ENCODE results near the gene SORCS1.

DNA sequence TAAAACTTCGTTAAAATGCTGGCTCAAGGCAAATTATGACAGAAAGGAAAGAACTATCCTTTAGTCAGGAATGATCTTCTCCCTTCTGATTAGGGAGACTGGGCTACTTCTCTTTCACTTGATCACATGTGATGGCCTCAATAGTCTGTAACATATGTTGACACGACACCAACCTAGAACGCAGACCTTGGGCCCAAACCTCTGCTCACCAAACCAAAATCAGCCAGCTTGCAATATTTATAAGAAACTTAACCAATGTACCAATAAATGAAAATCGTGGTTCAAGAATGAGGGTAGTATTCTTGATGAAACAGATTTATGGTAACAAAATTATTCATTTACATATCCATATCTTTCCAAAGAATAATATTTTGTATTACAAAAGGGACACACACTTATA, 361.6 kb downstream of the SORCS1 start:
- TF ChIP-seq, protein P1, sequence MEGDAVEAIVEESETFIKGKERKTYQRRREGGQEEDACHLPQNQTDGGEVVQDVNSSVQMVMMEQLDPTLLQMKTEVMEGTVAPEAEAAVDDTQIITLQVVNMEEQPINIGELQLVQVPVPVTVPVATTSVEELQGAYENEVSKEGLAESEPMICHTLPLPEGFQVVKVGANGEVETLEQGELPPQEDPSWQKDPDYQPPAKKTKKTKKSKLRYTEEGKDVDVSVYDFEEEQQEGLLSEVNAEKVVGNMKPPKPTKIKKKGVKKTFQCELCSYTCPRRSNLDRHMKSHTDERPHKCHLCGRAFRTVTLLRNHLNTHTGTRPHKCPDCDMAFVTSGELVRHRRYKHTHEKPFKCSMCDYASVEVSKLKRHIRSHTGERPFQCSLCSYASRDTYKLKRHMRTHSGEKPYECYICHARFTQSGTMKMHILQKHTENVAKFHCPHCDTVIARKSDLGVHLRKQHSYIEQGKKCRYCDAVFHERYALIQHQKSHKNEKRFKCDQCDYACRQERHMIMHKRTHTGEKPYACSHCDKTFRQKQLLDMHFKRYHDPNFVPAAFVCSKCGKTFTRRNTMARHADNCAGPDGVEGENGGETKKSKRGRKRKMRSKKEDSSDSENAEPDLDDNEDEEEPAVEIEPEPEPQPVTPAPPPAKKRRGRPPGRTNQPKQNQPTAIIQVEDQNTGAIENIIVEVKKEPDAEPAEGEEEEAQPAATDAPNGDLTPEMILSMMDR (IDR thresholded peaks at IDR 0.05; ENCODE audit: low read depth, low read length, poor library complexity, severe bottlenecking) = no peak
- no peak for TF ChIP-seq EZH2phosphoT487 (IDR thresholded peaks at IDR 0.05; ENCODE audit: borderline replicate concordance, low read length)
